ENCODE results near the gene ABITRAM. TPM values are rescaled to one million over a fixed set of nuclear protein-coding genes. Genes with fewer than 3 reads are reported as not detected.
A peak's percentile ranks its signal among the peaks of the same experiment; 100 is the strongest.
"Not testable (repeated sequence)": the region's sequence is repeated elsewhere in the genome, so short reads cannot be mapped to it uniquely, and the experiment has no call there.

ABITRAM gene, protein sequence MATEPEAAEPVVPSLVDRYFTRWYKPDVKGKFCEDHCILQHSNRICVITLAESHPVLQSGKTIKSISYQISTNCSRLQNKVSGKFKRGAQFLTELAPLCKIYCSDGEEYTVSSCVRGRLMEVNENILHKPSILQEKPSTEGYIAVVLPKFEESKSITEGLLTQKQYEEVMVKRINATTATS
- total RNA-seq (10 to 100 TPM; 13.7 to 15.1 TPM), polyA plus RNA-seq (15.1 TPM)

DNA sequence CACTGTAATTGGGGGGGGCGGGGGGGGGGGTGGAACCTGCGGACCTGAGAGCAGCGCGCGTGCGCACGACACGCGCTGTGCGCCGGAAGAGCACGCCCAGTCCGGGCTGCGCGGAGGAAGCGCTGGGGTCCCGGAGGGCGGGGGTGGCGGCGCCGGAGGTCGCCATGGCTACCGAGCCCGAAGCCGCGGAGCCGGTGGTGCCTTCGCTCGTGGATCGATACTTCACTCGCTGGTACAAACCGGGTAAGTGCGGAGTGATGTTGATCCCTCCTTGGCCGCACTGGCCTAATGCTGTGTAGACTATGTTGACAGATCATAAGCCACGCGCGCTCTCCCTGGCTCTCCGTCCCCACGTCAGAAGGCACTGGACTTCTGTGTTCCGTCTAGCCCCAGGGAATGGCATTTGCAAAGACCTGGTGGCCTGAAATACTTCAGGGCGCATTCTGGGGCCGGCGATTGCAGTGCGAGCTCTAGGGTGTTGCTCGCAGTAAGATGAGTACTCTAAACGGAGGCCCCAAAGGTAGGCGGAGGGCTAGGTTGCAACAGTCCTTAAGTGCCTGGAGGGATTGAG lies at the start of gene ABITRAM:
Gene ABITRAM (plus strand): TSS at position 78 of the 571 bp plus-strand sequence. CDS start 87 bp downstream, at position 165.
- peak within 1 kb of the TSS; percentile 93 for H3K4me3 ChIP-seq (ENCODE audit: low read length)
- Mint-ChIP-seq H3K27me3 (no peaks in the 10 kb centered on the region), H3K36me3 (peaks cover 0 to 44% (median 9%) of the 10 kb centered on the region in 3 donors), H3K27ac (peak within 1 kb of the TSS; percentile 87 to 99 (median 98)), H3K4me3 (peak within 1 kb of the TSS; percentile 96 to 100 (median 98)), H3K4me1 (peaks cover 35 to 57% (median 44%) of the 10 kb centered on the region in 3 donors), H3K9me3 (no peaks in the 10 kb centered on the region)
- H3K36me3 ChIP-seq (ENCODE audit: insufficient read depth, low read length), result peaks cover 3% of the 10 kb centered on the region
- peak within 1 kb of the TSS; percentile 90 for H3K27ac ChIP-seq (ENCODE audit: low read depth, low read length)
- DNase-seq, result peak; percentile 73 to 87 (median 83)
- CTCF ChIA-PET, result interaction anchor here (1.5 kb wide), 1 partner anchor 13 kb away, joined by 3 read pairs; no protein-coding TSS in a partner anchor
- no peaks in the 10 kb centered on the region for H3K9me3 ChIP-seq (ENCODE audit: low read length)
- H3K27me3 ChIP-seq (ENCODE audit: insufficient read depth, low read length, poor library complexity, severe bottlenecking), result no peaks in the 10 kb centered on the region
- peaks cover 29% of the 10 kb centered on the region for H3K4me1 ChIP-seq (ENCODE audit: insufficient read depth, low read length)
- POLR2A ChIA-PET, result no interaction called here

DNA sequence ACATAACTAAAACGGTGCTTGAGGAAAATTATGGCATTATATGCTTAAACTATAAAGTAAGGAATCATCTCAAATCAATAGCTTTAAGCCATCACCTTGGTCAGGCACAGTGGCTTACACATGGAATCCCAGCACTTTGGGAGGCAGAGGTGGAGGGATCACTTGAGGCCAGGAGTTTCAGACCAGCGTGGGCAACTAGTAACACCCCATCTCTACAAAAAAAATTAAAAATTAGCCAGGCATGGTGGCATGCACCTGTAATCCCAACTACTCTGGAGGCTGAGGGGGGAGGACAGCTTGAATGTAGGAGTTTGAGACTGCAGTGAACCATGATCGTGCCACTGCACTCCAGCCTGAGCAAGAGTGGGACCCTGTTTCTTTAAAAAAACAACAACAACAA lies 49.5 kb upstream of the ABITRAM start:
- Mint-ChIP-seq H3K9me3 (no peaks in the 10 kb centered on the region), H3K4me1 (peaks cover 10 to 17% (median 13%) of the 10 kb centered on the region in 3 donors), H3K36me3 (peaks cover 5 to 77% (median 26%) of the 10 kb centered on the region in 3 donors), H3K27me3 (no peaks in the 10 kb centered on the region), H3K4me3 (no peak overlapping the region), H3K27ac (peak overlapping the region in 1 of 8 donors; percentile 52)
- Histone ChIP-seq H3K27me3 (ENCODE audit: insufficient read depth, low read length, poor library complexity, severe bottlenecking) (no peaks in the 10 kb centered on the region), H3K9me3 (ENCODE audit: low read length) (no peaks in the 10 kb centered on the region), H3K36me3 (ENCODE audit: insufficient read depth, low read length) (peaks cover 17% of the 10 kb centered on the region), H3K27ac (ENCODE audit: low read depth, low read length) (no peak overlapping the region), H3K4me3 (ENCODE audit: low read length) (no peak overlapping the region), H3K4me1 (ENCODE audit: insufficient read depth, low read length) (no peaks in the 10 kb centered on the region)
- ChIA-PET CTCF (no interaction called here), POLR2A (no interaction called here)
- no peak for DNase-seq

DNA sequence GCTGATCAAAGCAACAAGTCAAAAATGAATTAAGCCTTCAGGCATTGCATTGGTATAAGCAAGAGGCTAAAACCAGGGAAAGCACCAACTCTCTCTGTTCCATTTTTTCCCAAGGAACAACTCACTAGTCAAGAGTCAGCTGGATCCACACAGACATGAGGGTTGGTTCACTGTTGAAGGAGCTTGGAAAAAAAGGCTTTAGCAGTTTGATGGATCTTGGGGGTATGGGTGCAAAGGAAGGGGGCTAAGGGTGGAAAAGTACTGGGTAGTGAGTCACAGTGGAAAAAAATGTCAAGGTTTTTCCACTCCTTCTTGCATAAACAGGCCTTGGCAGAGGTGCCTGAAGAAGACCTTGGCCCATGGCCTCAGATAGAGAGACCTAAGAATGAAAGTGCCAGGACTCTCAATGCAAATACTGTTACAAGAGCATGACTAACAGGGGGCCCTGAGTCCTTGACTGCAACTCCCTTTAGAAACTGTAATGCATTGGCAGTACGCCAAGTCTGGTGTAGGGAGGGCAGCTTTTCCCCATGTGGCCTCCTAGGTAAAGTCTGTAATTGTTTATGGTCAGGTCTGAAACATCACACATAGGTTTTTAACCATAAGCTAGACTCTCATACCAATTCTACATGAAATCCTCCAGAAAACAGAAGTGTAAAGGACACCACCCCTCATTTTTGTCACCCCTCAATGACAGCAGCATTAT lies 48.4 kb upstream of the ABITRAM start:
- Histone ChIP-seq H3K27ac (ENCODE audit: low read depth, low read length) (no peak overlapping the region), H3K4me3 (ENCODE audit: low read length) (no peak overlapping the region), H3K36me3 (ENCODE audit: insufficient read depth, low read length) (peaks cover 12% of the 10 kb centered on the region), H3K9me3 (ENCODE audit: low read length) (no peaks in the 10 kb centered on the region), H3K27me3 (ENCODE audit: insufficient read depth, low read length, poor library complexity, severe bottlenecking) (no peaks in the 10 kb centered on the region), H3K4me1 (ENCODE audit: insufficient read depth, low read length) (no peaks in the 10 kb centered on the region)
- peaks cover 5 to 77% (median 31%) of the 10 kb centered on the region in 3 donors for H3K36me3 Mint-ChIP-seq
- H3K9me3 Mint-ChIP-seq, result no peaks in the 10 kb centered on the region
- no peaks in the 10 kb centered on the region for H3K27me3 Mint-ChIP-seq
- H3K4me3 Mint-ChIP-seq, result no peak overlapping the region
- CTCF ChIA-PET, result no interaction called here
- H3K4me1 Mint-ChIP-seq, result peaks cover 10 to 17% (median 13%) of the 10 kb centered on the region in 3 donors
- DNase-seq, result no peak
- peak overlapping the region in 4 of 8 donors; percentile 5 to 83 (median 30) for H3K27ac Mint-ChIP-seq
- POLR2A ChIA-PET, result no interaction called here

DNA sequence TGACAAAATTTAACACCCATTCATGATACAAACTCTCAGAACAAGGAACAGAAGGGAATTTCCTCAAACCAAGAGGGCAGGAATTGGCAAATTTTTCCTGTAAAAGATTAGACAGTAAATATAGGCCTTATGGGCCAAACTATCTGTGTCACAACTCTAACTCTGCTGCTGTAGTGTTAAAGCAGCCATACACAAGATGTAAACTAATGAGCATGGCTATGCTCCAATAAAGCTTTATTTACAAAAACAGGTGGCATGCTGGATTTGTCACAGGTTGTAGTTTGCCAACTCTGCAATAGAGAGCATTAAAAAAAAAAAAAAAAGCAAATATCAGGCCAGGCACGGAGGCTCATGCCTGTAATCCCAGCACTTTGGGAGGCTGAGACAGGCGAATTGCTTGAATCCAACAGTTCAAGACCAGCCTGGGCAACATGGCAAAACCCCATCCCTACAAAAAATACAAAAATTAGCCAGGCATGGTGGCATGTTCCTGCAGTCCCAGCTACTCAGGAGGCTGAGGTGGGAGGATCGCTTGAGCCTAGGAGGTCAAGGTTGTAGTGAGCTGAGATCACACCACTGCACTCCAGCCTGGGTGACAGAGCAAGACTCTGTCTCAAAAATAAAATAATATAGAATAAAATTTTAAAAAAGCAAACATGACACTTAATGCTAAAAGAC lies 47.5 kb upstream of the ABITRAM start:
- POLR2A ChIA-PET; H3K9me3 Mint-ChIP-seq; H3K27me3 ChIP-seq (ENCODE audit: insufficient read depth, low read length, poor library complexity, severe bottlenecking); H3K4me3 ChIP-seq (ENCODE audit: low read length); H3K4me3 Mint-ChIP-seq; H3K9me3 ChIP-seq (ENCODE audit: low read length); CTCF ChIA-PET; H3K27ac ChIP-seq (ENCODE audit: low read depth, low read length); H3K27me3 Mint-ChIP-seq; DNase-seq; H3K4me1 ChIP-seq (ENCODE audit: insufficient read depth, low read length): not testable (repeated sequence)
- peaks cover 18% of the 10 kb centered on the region for H3K36me3 ChIP-seq (ENCODE audit: insufficient read depth, low read length)
- Mint-ChIP-seq H3K27ac (peak overlapping the region in 2 of 8 donors; percentile 5 to 23), H3K4me1 (peaks cover 10 to 17% (median 13%) of the 10 kb centered on the region in 3 donors), H3K36me3 (peaks cover 8 to 80% (median 36%) of the 10 kb centered on the region in 3 donors)

DNA sequence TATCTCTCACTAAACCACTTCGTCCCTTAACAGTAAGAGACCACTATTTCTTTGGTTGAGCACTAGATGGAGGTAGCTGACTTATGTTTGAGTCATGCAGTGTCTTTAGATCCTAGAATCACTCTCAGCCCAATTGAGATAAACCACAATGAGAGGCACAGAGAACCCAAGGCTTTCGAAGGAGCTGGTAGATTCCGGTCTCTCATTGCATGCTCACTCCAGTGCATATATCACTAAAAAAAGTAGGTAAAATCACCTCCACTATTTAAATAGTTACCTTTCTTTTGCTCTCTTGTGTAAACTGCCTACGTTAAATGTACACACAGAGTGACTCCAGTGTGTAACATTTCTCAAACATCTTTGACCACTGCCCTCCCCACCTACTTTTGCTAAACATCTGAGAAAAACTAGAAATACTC lies 44.5 kb upstream of the ABITRAM start:
- H3K36me3 Mint-ChIP-seq, result peaks cover 11 to 86% (median 42%) of the 10 kb centered on the region in 3 donors
- no peaks in the 10 kb centered on the region for H3K9me3 Mint-ChIP-seq
- H3K36me3 ChIP-seq (ENCODE audit: insufficient read depth, low read length), result peaks cover 43% of the 10 kb centered on the region
- H3K9me3 ChIP-seq (ENCODE audit: low read length), result no peaks in the 10 kb centered on the region
- H3K4me1 ChIP-seq (ENCODE audit: insufficient read depth, low read length), result no peaks in the 10 kb centered on the region
- H3K27me3 ChIP-seq (ENCODE audit: insufficient read depth, low read length, poor library complexity, severe bottlenecking), result no peaks in the 10 kb centered on the region
- H3K27me3 Mint-ChIP-seq, result no peaks in the 10 kb centered on the region
- no peak overlapping the region for H3K4me3 ChIP-seq (ENCODE audit: low read length)
- H3K4me3 Mint-ChIP-seq, result no peak overlapping the region
- no peak for DNase-seq
- H3K27ac Mint-ChIP-seq, result peak overlapping the region in 2 of 8 donors; percentile 1 to 5
- H3K27ac ChIP-seq (ENCODE audit: low read depth, low read length), result no peak overlapping the region
- peaks cover 10 to 17% (median 13%) of the 10 kb centered on the region in 3 donors for H3K4me1 Mint-ChIP-seq
- ChIA-PET POLR2A (no interaction called here), CTCF (interaction anchor here (1.6 to 1.7 kb wide), 2 partner anchors 61 to 65 kb away, joined by 4 to 5 read pairs; no protein-coding TSS in a partner anchor)

DNA sequence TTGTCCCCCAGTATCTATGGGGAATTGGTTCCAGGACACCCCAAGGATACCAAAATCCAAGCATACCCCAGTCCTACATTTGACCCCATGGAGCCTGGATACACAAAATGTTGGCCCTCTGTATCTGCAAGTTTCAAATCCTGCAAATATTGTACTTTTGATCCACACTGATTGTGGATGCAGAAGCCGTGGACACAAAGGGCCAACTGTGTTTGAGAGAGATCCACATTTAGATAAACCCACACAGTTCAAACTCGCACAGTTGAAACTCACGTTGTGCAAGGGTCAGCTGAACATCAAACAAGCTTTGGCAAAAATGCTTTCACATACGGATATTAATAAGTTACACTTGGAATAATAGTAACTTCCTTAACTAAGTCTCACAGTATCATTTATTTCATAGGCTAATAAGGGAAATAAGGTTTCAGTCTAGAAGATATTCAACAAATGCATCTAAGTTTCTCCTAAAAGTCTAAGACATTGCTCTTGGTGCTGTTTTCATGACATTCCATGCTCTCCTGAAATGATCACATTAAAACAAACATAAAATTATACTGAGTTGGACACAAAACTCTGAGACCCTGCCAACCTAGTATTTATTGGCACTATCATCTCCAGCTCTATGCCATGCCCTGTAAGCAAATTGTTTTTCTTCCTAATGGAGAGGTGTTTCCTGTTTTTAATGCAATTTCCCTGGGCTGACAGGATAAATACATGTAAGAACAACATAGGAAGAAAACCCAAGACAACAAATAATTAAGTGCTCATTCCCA lies 39.8 kb upstream of the ABITRAM start:
- Histone ChIP-seq H3K4me1 (ENCODE audit: insufficient read depth, low read length) (no peaks in the 10 kb centered on the region), H3K27me3 (ENCODE audit: insufficient read depth, low read length, poor library complexity, severe bottlenecking) (no peaks in the 10 kb centered on the region), H3K4me3 (ENCODE audit: low read length) (no peak overlapping the region), H3K36me3 (ENCODE audit: insufficient read depth, low read length) (peaks cover 49% of the 10 kb centered on the region), H3K9me3 (ENCODE audit: low read length) (no peaks in the 10 kb centered on the region), H3K27ac (ENCODE audit: low read depth, low read length) (no peak overlapping the region)
- no peaks in the 10 kb centered on the region for H3K9me3 Mint-ChIP-seq
- H3K4me1 Mint-ChIP-seq, result no peaks in the 10 kb centered on the region
- H3K27ac Mint-ChIP-seq, result no peak overlapping the region
- H3K36me3 Mint-ChIP-seq, result peaks cover 18 to 99% (median 47%) of the 10 kb centered on the region in 3 donors
- no peaks in the 10 kb centered on the region for H3K27me3 Mint-ChIP-seq
- DNase-seq, result no peak
- CTCF ChIA-PET, result no interaction called here
- POLR2A ChIA-PET, result no interaction called here
- H3K4me3 Mint-ChIP-seq, result no peak overlapping the region

DNA sequence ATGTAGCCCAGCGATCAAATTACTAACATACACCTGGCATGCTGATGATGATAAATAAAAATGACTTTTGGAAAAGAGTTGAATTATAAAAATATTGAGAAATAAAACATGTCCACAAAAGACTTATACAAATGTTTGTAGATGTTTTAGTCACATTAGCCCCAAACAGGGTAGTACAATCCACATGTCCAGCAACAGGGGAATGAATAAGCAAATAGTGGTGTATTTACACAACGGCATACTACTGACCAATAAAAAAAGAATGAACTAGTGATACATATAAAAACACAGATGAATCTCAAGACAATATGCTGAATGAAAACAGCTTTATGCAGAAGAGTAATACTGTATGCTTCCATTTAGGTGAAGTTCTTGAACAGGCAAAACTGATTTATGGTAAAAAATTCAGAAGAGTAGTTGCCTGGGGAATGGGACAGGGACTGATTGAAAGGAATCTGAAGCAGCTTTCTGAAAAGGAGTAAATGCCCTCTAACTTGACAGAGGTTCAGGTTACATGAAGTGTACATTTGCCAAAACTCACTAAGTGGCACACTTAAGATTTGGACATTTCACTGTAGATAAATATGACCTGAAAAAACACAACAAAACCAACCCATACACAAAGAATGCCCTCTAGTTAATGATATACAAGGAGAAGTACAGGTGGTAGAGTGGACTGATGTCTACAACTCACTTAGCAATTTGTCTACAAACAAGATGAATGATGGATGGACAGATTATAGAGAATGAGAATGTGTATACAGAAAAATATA lies 36.7 kb upstream of the ABITRAM start:
- Histone ChIP-seq H3K9me3 (ENCODE audit: low read length) (no peaks in the 10 kb centered on the region), H3K27ac (ENCODE audit: low read depth, low read length) (no peak overlapping the region), H3K36me3 (ENCODE audit: insufficient read depth, low read length) (peaks cover 55% of the 10 kb centered on the region), H3K27me3 (ENCODE audit: insufficient read depth, low read length, poor library complexity, severe bottlenecking) (no peaks in the 10 kb centered on the region), H3K4me3 (ENCODE audit: low read length) (no peak overlapping the region), H3K4me1 (ENCODE audit: insufficient read depth, low read length) (no peaks in the 10 kb centered on the region)
- H3K9me3 Mint-ChIP-seq, result no peaks in the 10 kb centered on the region
- H3K4me1 Mint-ChIP-seq, result no peaks in the 10 kb centered on the region
- POLR2A ChIA-PET, result no interaction called here
- no peak overlapping the region for H3K4me3 Mint-ChIP-seq
- H3K27ac Mint-ChIP-seq, result peak overlapping the region in 1 of 8 donors; percentile 73
- DNase-seq, result no peak
- CTCF ChIA-PET, result no interaction called here
- H3K27me3 Mint-ChIP-seq, result no peaks in the 10 kb centered on the region
- peaks cover 17 to 97% (median 41%) of the 10 kb centered on the region in 3 donors for H3K36me3 Mint-ChIP-seq

Data from CD8-positive, alpha-beta memory T cell (primary cell).